GM23248 (cell line): ENCODE measurements around the gene LPP. TPM values are rescaled to one million over a fixed set of nuclear protein-coding genes. Genes with fewer than 3 reads are reported as not detected.

ENCODE experiments used
- DNase-seq: peaks from one replicate; pipeline ENCODE4 v3.0.0-alpha.2; 2015
- H2AFZ ChIP-seq: fragments of 200-600 bp; sonication (generic); 2 replicates; pipeline ENCODE4 v1.6.1; 2016; ENCODE audit warnings: antibody characterized with exemption
- H3F3A ChIP-seq: fragments of 200-600 bp; sonication (generic); 2 replicates; pipeline ENCODE4 v1.6.1; 2016; ENCODE audit warnings: mild to moderate bottlenecking, antibody characterized with exemption, mixed run types; ENCODE audit not compliant: insufficient read depth
- H3K27ac ChIP-seq: fragments of 200-600 bp; sonication (generic); 2 replicates; pipeline ENCODE4 v1.5.1; 2016; ENCODE audit warnings: mild to moderate bottlenecking
- H3K27me3 ChIP-seq: fragments of 200-600 bp; sonication (generic); replicated peaks from 2 replicates; pipeline ENCODE4 v1.6.1; 2016; ENCODE audit warnings: mild to moderate bottlenecking; ENCODE audit not compliant: insufficient read depth
- H3K36me3 ChIP-seq: fragments of 200-600 bp; sonication (generic); 2 replicates; pipeline ENCODE4 v1.6.1; 2016; ENCODE audit warnings: low read depth, mild to moderate bottlenecking
- H3K4me1 ChIP-seq: fragments of 200-600 bp; sonication (generic); 2 replicates; pipeline ENCODE4 v1.6.1; 2016; ENCODE audit warnings: mild to moderate bottlenecking; ENCODE audit not compliant: insufficient read depth
- H3K4me2 ChIP-seq: fragments of 200-600 bp; sonication (generic); one replicate; pipeline ENCODE4 v1.6.1; 2016; ENCODE audit warnings: mild to moderate bottlenecking; ENCODE audit not compliant: unreplicated experiment
- H3K4me3 ChIP-seq: fragments of 200-600 bp; sonication (generic); 2 replicates; pipeline ENCODE4 v1.5.1; 2016; ENCODE audit warnings: mild to moderate bottlenecking
- H3K79me2 ChIP-seq: fragments of 200-600 bp; sonication (generic); 2 replicates; pipeline ENCODE4 v1.6.1; 2016; ENCODE audit warnings: mild to moderate bottlenecking; ENCODE audit not compliant: insufficient read depth
- H3K9ac ChIP-seq: fragments of 200-600 bp; sonication (generic); 2 replicates; pipeline ENCODE4 v1.6.1; 2016; ENCODE audit warnings: mild to moderate bottlenecking
- H3K9me2 ChIP-seq: fragments of 200-600 bp; sonication (generic); 2 replicates; pipeline ENCODE4 v1.6.1; 2016; ENCODE audit warnings: mixed run types, mild to moderate bottlenecking, moderate library complexity; ENCODE audit not compliant: insufficient read depth
- H3K9me3 ChIP-seq: fragments of 200-600 bp; sonication (generic); one replicate; pipeline ENCODE4 v1.6.1; 2017; ENCODE audit warnings: low read depth
- H4K20me1 ChIP-seq: fragments of 200-600 bp; sonication (generic); 2 replicates; pipeline ENCODE4 v1.6.0; 2016; ENCODE audit not compliant: insufficient read depth
- EZH2 ChIP-seq: fragments of 200-600 bp; sonication (generic); IDR thresholded peaks from 2 replicates; pipeline ENCODE4 v1.6.1; 2018; ENCODE audit warnings: antibody characterized with exemption, mild to moderate bottlenecking; ENCODE audit not compliant: insufficient read depth, poor library complexity, severe bottlenecking
- EZH2phosphoT487 ChIP-seq: fragments of 200-600 bp; sonication (generic); IDR thresholded peaks from 2 replicates; pipeline ENCODE4 v1.6.1; 2018; ENCODE audit warnings: antibody characterized with exemption, moderate library complexity, mild to moderate bottlenecking, low read depth; ENCODE audit not compliant: insufficient read depth
- WGBS, 2 experiments: methylation state at CpG; one replicate each; pipeline ENCODE4 v1.1.6; 2015 to 2017; ENCODE audit warnings: low lambda C conversion rate in 2 of 2, low coverage in 1 of 2; ENCODE audit errors: missing lambda C conversion rate in 2 of 2; 5-methylcytosine and 5-hydroxymethylcytosine counted together
- in situ Hi-C: fragments of 300-500 bp; cut with MboI; formaldehyde crosslinking; loops from 2 replicates; pipeline ENCODE4 v1.15.0; 2020
- polyA plus RNA-seq: library from polyadenylated mRNA; unstranded; fragments of >200 nt; fragmentation: Nextera tagmentation; extraction: Ambion mirVana; gene quantifications from 2 replicates; pipeline ENCODE4 v1.2.1, GENCODE V29; 2016
- total RNA-seq: library from RNA; depleted of rRNA; stranded (reverse); fragments of >200 nt; shearing (Covaris generic); gene quantifications from 2 replicates; pipeline ENCODE4 v1.2.3, GENCODE V29; 2014

Gene LPP
- total and polyA plus RNA-seq, 2 experiments from 2014 or later = 42.8 to 61.7 TPM

GRCh38 chr3:188662795-188663194, 508.8 kb downstream of the LPP start:
- Histone ChIP-seq H3K4me3 (no peak overlapping the region), H2AFZ (no peak overlapping the region), H3K9ac (no peak overlapping the region), H3K9me3 (no peaks in the 10 kb centered on the region), H3K27me3 (no peaks in the 10 kb centered on the region), H3K9me2 (no peaks in the 10 kb centered on the region), H3K79me2 (peaks cover 70% of the 10 kb centered on the region), H3K36me3 (no peaks in the 10 kb centered on the region), H3K4me2 (no peak overlapping the region), H4K20me1 (no peaks in the 10 kb centered on the region), H3F3A (no peaks in the 10 kb centered on the region), H3K27ac (no peak overlapping the region), H3K4me1 (no peaks in the 10 kb centered on the region)
- WGBS, 2 experiments = 92 to 95% methylated on average over 2 of the region's 2 CpGs
- in situ Hi-C loops = no loop called here
- no peak for TF ChIP-seq EZH2phosphoT487
- no peak for TF ChIP-seq EZH2
- no peak for DNase-seq

- Histone ChIP-seq H3K27me3 (no peaks in the 10 kb centered on the region), H3K9me2 (no peaks in the 10 kb centered on the region), H3K79me2 (peaks cover 78% of the 10 kb centered on the region), H3K9me3 (no peaks in the 10 kb centered on the region), H3K4me2 (no peak overlapping the region), H3K36me3 (no peaks in the 10 kb centered on the region), H3K4me3 (no peak overlapping the region), H3F3A (no peaks in the 10 kb centered on the region), H3K27ac (no peak overlapping the region), H2AFZ (no peak overlapping the region), H4K20me1 (no peaks in the 10 kb centered on the region), H3K9ac (no peak overlapping the region), H3K4me1 (no peaks in the 10 kb centered on the region)
- in situ Hi-C loops = no loop called here
- no peak for TF ChIP-seq EZH2phosphoT487
- TF ChIP-seq EZH2 = no peak
- WGBS, 2 experiments = 97 to 98% methylated on average over 5 of the region's 5 CpGs
- no peak for DNase-seq
Measured at GRCh38 chr3:188663839-188664238, 509.9 kb downstream of the LPP start.

- Histone ChIP-seq H3K9ac (no peak overlapping the region), H3K4me2 (no peak overlapping the region), H3K27me3 (no peaks in the 10 kb centered on the region), H3K4me3 (no peak overlapping the region), H3K79me2 (peaks cover 78% of the 10 kb centered on the region), H3K36me3 (no peaks in the 10 kb centered on the region), H3K4me1 (no peaks in the 10 kb centered on the region), H3K9me2 (no peaks in the 10 kb centered on the region), H2AFZ (no peak overlapping the region), H3K27ac (no peak overlapping the region), H3K9me3 (no peaks in the 10 kb centered on the region), H3F3A (no peaks in the 10 kb centered on the region), H4K20me1 (no peaks in the 10 kb centered on the region)
- 96 to 99% methylated on average over 3 of the region's 3 CpGs for WGBS, 2 experiments
- DNase-seq = no peak
- no peak for TF ChIP-seq EZH2phosphoT487
- TF ChIP-seq EZH2 = no peak
- in situ Hi-C loops = no loop called here
Measured at GRCh38 chr3:188664795-188665194, 510.8 kb downstream of the LPP start.

- H2AFZ ChIP-seq = no peak overlapping the region
- H3K9me2 ChIP-seq = no peaks in the 10 kb centered on the region
- WGBS, 2 experiments = 100% methylated on average over 2 of the region's 2 CpGs
- in situ Hi-C loops = no loop called here
- H3K9ac ChIP-seq = no peak overlapping the region
- DNase-seq = no peak
- no peak overlapping the region for H3K4me2 ChIP-seq
- no peak overlapping the region for H3K27ac ChIP-seq
- H3K4me1 ChIP-seq = no peaks in the 10 kb centered on the region
- H4K20me1 ChIP-seq = no peaks in the 10 kb centered on the region
- H3F3A ChIP-seq = no peaks in the 10 kb centered on the region
- H3K4me3 ChIP-seq = no peak overlapping the region
- no peaks in the 10 kb centered on the region for H3K27me3 ChIP-seq
- H3K36me3 ChIP-seq = no peaks in the 10 kb centered on the region
- H3K79me2 ChIP-seq = peaks cover 67% of the 10 kb centered on the region
- TF ChIP-seq EZH2phosphoT487 = no peak
- TF ChIP-seq EZH2 = no peak
- H3K9me3 ChIP-seq = no peaks in the 10 kb centered on the region
Measured at GRCh38 chr3:188667926-188668325, 514.0 kb downstream of the LPP start.

GRCh38 chr3:188670446-188670845, 516.5 kb downstream of the LPP start:
- peaks cover 14% of the 10 kb centered on the region for H3K4me1 ChIP-seq
- H3K9me3 ChIP-seq = no peaks in the 10 kb centered on the region
- H3K9ac ChIP-seq = no peak overlapping the region
- H3K9me2 ChIP-seq = no peaks in the 10 kb centered on the region
- H3K4me2 ChIP-seq = no peak overlapping the region
- no peaks in the 10 kb centered on the region for H3K27me3 ChIP-seq
- H3K79me2 ChIP-seq = peaks cover 54% of the 10 kb centered on the region
- 98 to 99% methylated on average over 5 of the region's 5 CpGs for WGBS, 2 experiments
- no peak overlapping the region for H2AFZ ChIP-seq
- peaks cover 10% of the 10 kb centered on the region; the same call in 1 of the 2 replicates for H3F3A ChIP-seq
- H3K27ac ChIP-seq = no peak overlapping the region
- in situ Hi-C loops = no loop called here
- H3K4me3 ChIP-seq = no peak overlapping the region
- DNase-seq = no peak
- H3K36me3 ChIP-seq = no peaks in the 10 kb centered on the region
- H4K20me1 ChIP-seq = no peaks in the 10 kb centered on the region
- TF ChIP-seq EZH2 (no peak), EZH2phosphoT487 (no peak)
